HG02571 (cell line): Measurements from ENCODE around the gene DST.

Source experiments
- ATAC-seq: cut with Tn5 transposase; IDR thresholded peaks from one replicate; pipeline ENCODE4 v1.9.1; 2021; ENCODE audit warnings: mild to moderate bottlenecking, moderate library complexity; ENCODE audit not compliant: unreplicated experiment

Gene DST

DNA sequence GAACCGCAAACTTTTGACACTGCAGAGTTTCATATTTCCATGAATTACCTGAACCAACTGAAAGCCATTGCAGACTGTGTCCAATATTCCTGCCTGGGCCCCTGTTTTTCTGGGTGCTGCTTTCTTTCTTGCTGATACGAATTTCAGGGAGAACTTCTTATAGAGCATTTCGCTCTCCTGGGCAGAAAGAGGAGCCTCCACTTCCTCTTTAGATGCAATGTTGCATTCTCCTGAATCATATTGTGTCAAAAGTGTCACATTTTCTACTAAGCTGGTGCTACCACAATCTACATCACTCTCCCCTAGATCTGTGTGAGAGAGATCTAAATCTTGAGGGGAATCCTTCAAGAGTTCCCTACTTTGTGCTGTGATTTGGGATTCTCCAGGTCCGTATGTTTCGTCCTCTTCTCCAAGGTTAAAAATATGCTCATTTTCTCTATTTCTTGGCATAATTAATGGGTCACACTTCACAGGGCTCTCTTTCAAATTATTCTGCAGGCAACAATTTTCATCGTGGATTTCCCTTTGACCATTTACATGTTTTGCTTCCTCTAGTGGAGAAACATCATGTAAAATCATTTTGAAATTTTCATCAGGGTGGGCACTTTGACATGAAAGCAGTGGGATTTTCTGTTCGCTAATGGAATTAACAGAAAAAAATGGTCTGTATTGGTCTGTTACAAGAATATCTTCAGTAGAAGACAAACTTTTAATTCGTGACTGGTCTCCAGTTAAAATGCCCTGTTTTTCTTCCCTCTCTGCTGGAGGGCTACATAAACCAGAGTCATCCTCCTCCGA, 102.3 kb downstream of the DST start:
- no peak for ATAC-seq

DNA sequence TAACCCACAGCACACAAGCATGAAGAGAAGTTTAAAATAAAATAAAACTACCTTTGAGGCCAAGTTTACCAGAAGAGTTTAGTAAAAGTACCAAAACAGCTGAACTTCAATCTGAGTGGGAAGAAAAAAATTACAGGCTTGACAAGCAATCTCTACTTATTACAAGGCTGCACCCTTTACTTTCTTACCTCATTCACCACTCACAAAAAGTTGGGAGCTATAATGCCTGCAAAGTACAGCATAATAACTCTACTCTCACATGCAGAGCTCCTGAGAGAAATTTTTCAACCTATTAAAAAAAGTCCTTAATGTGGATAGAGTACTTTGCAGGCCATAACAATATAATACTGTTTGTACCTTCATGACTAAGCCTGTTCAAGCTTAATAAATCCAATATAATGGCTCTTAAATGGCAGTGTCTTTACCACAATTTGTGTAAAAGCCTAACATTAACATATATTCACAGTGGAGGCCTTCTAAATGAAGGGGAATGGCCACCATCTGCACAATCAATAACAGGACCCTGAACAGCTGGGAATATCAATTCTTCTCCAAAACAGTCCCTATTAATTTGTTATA, 103.1 kb downstream of the DST start:
- ATAC-seq: no peak

DNA sequence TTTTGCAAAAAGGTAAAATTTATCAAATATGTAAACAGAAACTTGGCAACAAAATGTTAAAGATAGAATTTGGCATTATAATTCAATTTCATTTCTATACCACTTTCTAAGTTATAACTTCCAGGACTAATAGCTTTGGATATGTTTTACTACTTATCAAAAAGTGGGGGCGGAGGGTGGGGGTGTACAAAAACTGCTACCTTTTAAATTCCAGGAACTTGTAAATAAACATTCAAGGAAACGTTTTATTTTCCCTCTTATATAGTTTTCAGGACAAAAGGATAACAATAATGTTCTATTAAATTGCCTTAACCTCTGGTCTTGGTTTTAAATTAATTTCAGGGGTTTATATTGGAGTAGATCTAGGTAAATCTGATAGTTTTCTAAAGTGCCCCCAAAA, 103.8 kb downstream of the DST start:
- no peak for ATAC-seq

DNA sequence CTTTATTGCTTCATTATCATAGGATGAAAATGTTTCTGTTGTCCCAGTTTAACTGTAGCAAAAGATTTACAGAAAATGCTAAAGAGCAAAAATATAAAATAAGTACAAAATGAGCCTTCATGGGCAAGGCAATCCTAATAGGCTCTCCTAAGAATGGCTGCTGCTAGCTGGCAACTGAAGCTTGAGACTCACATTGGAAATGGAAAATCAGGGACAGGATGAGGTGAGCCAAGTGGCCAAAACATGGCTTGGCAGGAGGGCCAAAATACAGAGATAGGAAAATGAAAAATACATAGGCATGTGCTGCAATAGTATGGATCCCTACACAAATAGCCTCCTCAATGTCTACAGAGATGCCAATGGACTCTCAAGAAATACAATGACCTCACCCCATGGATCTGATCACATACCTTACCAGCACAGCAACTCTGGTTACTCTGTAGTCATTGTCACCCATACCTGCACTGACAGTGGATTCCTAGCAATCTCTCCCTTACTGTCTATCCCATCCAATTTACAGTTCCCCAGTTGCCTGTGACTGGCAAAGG, 105.4 kb downstream of the DST start:
- ATAC-seq: no peak

DNA sequence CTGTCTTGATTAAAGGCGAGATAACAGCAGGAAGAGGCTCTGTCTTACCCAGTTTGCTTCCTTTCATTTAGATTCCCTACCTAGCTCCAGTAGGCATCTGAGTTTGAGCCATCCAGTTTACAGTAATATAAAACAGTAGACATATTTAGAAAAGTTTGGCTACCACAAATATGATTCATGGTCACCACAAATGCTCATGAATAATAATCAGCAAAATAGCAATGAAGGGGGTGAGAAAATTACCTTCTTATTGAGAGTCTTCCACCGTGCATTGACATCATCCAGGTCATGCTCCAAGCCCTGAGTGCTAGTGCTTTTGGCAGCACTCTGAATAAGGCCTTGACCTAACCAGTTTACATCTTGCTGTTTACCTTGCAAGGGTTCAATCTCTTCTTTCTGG, 106.2 kb downstream of the DST start:
- no peak for ATAC-seq

DNA sequence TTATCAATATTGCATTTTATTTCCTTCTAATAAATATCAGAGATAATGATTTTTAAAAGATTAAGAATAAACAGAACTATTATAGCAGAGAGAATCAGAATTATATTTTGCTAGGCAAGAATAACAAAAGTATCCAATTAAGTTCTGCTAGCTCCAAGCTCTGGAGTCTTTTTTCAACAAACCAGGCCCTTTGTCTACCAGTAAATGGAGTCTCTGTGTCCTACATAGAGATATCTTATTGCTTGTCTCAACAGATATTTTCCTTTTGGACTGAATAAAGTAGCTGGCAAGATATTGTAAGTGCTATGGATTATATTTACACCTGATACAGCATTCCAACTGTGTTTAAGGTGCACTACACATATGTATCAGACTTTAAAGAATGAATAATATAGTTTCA, 107.1 kb downstream of the DST start:
- ATAC-seq: no peak

DNA sequence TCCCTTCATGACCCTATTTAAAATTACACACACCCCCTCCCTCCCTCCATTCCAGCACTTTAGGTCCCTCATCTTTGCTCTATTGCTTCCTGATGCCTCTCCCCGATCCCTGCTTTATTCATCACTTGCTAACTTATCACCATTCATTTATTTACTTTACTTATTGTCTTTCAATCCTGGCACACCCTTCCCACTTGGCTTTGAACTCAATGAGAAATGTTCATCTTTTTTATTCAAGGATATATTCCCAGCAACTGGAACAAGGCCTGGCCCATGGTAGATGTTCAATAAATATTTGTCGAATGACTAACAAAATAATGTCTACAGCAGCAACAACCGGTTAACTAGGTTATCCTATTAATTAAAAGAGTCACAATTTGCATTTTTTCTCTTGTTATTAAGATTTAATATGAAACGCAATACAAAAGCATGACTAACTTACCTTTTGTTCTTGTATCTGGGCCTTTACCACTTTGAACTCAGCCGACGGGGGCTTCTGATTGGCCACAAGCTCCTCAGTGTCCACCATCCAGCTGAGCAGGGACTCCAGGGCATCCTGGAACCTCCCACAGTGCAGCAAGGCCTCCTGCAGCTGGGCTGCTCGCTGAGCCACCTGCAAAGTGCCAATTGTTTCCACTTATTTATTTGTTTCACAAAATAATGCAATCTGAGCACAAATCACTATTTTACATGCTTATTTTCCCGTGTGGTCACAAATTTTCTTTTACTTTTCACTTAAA, 107.8 kb downstream of the DST start:
- no peak for ATAC-seq

DNA sequence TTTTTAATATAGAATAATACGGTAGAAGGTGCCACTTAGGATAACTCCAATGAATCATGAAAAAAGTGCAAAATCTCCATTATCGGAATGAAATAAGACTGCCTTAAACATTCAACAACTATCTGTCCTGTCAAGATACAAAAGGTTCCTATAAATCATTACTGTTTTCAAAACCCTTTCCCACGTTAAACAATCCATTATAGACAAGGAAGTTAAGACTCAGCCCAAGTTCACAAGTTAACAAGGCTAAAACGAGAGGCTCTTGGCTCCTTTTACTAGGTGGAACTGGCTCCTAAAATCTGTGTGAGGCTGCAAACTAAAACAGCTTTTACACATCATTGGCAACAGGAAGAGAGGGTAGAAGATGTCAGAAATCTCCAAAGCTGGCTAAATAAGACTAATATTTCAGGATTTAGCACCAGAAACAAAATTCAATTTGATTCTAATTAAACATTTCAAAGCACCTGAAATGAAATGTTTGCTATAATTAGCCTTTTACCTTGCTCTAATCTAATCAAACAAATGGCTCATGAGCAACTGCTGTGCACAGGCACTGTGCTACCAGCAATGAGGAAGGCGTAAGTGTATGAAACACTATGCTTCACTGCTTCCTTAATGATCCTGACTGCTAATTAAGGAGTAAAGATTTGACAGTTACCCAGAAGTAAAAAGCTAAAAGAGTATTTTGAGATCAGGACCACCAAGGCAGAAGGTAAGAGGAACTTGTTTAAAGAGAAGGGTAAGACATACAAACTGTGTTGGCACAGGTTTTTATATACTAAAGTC, 109.7 kb downstream of the DST start:
- ATAC-seq: no peak

DNA sequence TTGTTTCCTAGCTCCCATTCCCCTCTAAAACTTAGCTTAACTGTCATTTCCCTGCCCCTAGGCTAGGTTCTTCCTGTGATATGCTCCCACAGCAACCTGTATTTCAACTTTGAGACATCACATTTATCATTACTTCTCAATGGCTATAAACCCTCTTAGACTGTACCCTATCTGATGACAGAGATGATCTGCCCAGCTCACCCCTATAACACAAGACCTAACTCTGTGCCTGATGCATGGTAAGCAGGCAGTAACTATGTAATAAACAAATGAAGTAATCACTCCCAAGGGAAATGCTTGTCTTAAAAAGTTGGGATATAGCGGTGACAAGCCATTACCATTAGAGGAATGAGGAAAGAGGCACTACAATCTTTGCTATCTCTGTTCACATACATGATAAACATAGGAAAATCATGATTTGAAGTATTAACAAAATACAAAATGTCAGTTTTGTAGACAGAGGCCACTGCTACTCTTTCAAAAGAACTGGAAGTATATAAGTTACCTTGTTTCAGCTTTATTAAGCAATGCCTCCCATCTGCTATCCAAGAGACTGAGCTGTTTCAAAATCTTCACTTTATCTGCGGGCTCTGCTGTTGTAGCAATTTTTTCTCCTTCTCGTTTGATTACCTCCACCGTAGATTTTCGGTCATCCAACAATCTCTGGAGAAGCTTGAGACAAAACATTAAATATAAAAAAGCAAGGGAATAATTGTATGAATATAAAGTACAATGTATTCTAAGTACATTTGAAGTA, 110.7 kb downstream of the DST start:
- ATAC-seq: no peak

DNA sequence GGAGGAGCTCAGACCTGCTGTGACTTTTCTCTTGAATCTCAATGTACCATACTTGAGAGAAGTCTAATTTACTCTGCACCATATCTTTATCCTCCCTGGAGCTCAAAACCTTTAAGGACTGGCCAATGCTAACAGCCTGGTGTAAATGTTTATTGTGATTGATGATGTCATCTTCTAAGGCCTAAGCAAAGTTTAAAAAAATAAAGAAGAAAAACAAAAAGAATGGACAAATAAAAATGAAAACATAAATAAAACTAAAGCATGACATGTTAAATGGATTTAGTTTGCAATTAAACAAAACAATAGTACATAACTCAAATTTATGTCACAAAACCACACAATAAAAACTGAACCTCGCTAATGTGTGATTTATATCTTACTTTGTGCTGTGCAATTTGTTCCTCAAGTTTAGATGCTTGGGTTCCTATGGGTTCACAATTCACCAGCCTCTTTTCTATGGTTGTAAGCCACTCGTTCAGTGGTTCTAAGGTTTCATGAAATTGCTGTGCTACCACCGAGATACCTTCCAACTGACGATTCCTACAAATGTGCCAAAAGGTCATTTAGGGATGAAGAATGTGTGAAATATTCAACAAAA, 113.0 kb downstream of the DST start:
- no peak for ATAC-seq

DNA sequence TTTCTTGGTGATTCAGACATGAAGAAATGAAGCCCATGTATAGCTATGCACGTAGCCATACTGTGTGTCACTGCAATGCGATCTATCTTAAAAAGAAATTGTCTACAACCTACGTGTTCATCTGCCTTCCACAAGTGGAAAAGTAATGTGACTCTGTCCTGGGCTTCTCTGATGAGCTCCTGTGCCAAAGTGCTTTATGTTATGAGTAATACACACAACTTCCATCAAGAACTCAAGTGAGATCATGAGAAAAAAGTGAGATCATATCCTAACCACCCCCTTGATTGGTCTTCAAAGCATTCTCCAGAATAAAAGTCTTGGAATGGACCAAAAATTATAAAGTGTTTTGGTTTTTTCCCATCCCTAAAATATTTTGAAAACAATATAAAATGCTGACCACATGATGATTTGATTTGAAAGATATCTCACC, 114.3 kb downstream of the DST start:
- ATAC-seq: no peak

DNA sequence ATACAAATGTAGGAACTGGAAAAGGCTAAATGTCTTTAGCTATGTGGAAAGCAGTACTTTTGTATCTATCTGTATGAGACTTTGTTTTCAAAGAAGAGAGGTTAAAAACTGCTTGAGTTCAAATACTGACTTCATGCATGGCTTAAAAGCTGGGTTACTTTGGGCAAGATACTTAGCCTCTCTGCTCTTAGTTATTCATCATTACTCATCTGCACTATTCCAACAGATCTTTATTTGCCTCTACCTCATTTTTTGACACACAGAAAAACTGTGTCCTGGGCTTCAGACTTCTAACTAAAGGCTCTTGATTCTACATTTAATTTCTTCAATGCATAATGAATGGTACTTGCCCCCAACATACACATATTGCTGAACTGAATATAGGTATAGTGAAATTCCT, 114.8 kb downstream of the DST start:
- no peak for ATAC-seq

DNA sequence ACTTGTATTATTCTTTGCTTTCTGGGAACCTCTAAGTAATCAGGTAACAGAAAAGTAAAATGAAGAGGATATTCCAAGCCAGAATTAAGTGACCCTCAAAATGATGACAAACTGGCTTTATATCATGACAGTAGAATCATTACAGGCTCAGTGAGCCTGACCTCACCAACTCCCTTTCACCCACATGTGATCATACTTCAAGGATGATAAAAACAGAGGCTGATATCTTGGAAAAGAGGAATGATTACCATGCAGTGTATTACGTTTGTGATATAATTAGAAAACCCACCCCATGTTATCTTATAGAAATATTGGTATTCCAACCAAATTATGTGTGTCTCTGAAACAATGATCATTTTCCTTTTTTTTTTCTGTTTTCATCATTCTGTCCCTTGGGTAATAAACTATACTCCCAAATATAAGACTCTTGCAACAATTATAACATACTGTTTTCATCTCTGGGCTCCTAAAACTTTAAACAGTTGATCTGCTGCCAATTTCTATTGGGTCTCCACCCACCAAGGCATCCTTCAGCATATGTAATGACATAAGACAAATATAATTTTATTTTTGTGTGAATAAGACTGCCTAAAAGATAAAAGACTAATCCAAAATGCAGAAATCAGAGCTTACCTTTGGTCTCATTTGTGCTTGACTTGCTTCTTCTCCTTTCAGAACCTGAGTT, 115.7 kb downstream of the DST start:
- no peak for ATAC-seq

DNA sequence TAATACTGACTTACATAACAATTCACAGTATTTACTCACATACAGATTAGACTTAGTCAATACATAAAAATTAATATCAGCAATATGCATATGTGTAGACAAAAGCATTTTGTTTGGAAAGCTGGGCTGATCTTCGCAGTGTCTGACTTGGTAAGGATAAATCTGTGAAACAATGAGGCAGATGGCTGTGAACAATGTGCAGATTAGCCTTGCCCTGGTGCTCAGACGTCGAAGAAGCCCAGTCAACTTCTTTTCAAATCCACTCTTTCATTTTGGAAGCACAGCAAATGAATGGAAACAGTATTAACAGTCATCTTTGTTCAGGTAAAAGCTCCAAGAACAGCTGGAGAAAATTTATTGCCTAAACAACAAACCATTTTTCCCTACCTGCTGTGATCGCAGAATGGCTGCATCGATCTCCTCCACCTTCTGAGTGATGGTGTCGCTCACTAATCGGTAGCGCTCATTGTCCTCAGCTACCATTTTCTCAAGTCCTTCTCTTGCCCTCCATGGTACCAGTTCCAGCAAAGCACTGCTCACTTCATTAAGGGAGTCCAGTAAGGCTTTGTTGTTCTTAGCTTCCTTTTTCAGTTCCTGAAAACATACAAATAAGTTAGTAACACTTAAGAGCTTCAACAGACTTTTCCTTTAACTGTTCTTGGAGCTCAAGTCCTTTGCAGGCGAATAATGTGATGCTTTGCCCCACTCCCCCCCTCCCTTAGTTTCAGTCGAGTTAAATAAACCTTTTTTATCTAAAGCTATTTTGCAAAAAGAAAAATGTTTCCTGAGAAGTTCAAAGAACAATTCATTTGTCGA, 116.5 kb downstream of the DST start:
- ATAC-seq: no peak

DNA sequence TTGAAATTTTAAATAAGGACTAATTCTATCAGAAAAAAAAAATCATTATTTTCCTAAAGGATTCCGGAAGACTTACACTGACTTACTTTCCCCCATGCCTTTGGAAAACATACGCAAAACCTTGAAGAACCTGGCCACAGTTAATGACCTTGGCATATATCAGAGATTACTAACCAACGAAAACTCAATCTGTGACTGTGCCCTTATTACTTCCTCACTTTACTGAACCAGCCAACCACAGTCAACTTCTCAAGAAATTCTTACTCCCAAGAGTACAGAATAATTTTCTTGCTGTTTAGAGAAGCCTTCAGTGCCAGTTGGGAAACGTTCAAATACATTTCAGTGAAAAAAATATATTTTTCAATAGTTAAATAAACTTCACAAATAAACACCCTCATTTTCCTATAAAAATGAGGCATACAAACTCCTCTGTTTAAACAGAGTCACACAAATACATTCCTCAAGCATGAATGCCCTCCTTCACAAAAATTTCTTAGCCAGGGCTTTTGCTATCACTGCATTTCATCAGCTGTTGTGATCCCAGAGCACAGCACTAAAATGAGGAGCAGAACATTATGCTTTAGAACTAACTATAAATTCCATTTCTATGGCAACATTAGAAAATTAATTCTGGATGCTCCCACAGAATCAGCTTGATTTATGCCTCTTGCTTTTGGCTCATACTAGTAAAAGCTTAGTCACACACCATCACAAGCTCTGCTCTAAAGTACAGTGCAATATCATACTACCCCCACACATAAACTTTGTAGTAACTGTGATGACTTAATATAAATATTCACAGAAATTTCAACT, 117.6 kb downstream of the DST start:
- ATAC-seq: no peak

DNA sequence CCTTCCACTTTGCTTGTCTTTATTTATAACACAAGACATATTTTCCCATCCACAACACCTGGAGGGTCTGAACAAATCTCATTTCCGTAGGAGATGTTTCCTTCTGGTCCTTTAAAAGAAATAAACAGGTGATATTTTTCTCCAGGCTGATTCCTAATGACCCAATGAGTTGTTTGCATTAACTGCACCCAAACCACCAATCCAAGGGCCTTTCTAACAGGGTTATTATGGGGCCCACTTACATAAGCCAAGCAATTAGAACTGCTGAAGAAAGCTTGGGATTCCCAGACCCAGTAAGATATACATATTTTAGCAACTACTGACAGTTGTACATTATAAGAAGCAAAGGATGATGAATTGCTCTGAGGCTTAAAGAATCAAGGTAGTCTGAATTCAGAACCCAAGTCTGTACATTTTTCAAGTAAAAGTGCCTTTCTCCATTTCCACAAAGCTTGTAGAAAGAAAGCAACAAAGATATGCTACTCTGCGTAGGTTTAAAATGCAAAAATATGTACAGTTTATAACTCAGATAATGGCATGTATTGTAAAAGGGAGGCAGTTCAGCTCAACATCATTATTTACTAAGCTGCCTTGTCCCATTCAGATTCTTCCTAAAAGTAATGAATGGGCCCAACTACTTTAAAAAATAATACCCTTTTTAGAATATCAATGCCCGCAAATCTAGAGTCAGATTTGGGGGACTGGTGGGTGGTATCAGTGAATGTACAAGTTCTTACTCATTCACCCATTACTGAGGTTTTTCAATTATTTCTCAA, 120.0 kb downstream of the DST start:
- ATAC-seq: no peak

DNA sequence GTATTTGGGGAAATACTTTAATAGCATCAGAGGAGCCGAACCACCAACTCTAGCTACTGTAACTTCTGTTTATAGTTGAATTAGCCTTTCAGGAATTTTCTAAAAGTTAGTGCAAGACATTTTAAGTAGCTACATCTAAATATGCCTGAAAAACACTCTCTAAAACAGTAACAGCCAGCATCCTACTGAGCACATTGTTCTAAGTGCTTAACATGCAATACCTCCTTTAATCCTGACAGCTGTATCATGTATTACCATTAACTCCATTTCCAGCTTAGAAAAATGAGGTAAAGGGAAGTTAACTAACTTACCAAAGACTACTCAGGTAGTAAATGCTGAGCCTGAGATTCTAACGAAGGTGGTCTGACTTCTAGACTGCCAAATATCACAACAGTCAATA, 120.7 kb downstream of the DST start:
- ATAC-seq: no peak
